Bronchial epithelial cell (primary cell): ENCODE measurements around the gene DUS2. TPM values are rescaled to one million over a fixed set of nuclear protein-coding genes. Genes with fewer than 3 reads are reported as not detected.

Experiments used
- DNase-seq: peaks from one replicate; pipeline ENCODE4 v3.0.0-alpha.2; 2010; ENCODE audit warnings: low read depth
- FAIRE-seq: peaks from 2 replicates; lab custom pipeline; 2011; peaks lifted over from hg19 to GRCh38; lab: Jason Lieb, UNC
- H3K27me3 ChIP-seq: 2 replicates; pipeline ENCODE4 v1.5.1; 2011; ENCODE audit warnings: low read length; ENCODE audit not compliant: control insufficient read depth, insufficient read depth
- H3K36me3 ChIP-seq: 2 replicates; pipeline ENCODE4 v1.5.1; 2011; ENCODE audit warnings: low read length; ENCODE audit not compliant: control insufficient read depth, insufficient read depth
- H3K4me3 ChIP-seq: 2 replicates; pipeline ENCODE4 v1.5.1; 2011; ENCODE audit warnings: mild to moderate bottlenecking, low read depth, low read length, control low read depth
- total RNA-seq: library from RNA; depleted of rRNA; stranded (reverse); fragments of >200 nt; gene quantifications from 2 replicates; pipeline ENCODE4 v1.2.1, GENCODE V29; 2014
- TF ChIP-seq, protein P1 (sequence below): IDR thresholded peaks from 2 replicates; pipeline ENCODE4 v1.5.1; 2011; ENCODE audit warnings: mild to moderate bottlenecking, moderate library complexity, low read length, control low read depth, inconsistent platforms; ENCODE audit not compliant: insufficient read depth, severe bottlenecking

The DUS2 gene
- total RNA-seq, 1 donor from 2014 or later: 23.7 TPM

GRCh38 chr16:68046106-68046505 lies 23.0 kb downstream of the DUS2 start:
- DNase-seq: no peak
- Histone ChIP-seq H3K27me3 (no peaks in the 10 kb centered on the region), H3K36me3 (peaks cover 3% of the 10 kb centered on the region), H3K4me3 (no peak overlapping the region)
- TF ChIP-seq, protein P1, sequence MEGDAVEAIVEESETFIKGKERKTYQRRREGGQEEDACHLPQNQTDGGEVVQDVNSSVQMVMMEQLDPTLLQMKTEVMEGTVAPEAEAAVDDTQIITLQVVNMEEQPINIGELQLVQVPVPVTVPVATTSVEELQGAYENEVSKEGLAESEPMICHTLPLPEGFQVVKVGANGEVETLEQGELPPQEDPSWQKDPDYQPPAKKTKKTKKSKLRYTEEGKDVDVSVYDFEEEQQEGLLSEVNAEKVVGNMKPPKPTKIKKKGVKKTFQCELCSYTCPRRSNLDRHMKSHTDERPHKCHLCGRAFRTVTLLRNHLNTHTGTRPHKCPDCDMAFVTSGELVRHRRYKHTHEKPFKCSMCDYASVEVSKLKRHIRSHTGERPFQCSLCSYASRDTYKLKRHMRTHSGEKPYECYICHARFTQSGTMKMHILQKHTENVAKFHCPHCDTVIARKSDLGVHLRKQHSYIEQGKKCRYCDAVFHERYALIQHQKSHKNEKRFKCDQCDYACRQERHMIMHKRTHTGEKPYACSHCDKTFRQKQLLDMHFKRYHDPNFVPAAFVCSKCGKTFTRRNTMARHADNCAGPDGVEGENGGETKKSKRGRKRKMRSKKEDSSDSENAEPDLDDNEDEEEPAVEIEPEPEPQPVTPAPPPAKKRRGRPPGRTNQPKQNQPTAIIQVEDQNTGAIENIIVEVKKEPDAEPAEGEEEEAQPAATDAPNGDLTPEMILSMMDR: no peak
- no peak for FAIRE-seq

DNA sequence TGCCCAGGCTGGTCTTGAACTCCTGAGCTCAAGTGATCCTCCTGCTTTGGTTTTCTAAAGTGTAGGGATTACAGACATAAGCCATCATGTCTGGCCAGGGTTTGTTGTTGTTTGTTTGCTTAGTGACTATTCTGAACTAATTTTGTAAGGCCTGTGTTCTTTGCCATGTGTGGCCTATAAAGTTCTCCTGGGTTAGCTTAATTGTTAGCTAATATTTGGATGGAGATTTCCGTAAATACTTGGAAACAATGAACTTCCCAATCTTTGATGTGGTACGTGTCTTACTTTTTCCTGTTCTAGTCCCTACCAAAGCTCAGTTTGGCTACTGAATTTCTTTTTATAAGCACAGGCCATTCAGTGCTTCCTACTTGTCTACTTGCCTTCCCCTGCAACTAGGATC lies 24.9 kb downstream of the DUS2 start:
- no peak for FAIRE-seq
- no peak overlapping the region for H3K4me3 ChIP-seq
- H3K27me3 ChIP-seq: no peaks in the 10 kb centered on the region
- H3K36me3 ChIP-seq: peaks cover 5% of the 10 kb centered on the region
- TF ChIP-seq, protein P1: no peak
- DNase-seq: no peak

- no peak for DNase-seq
- H3K36me3 ChIP-seq: peaks cover 9% of the 10 kb centered on the region
- TF ChIP-seq, protein P1: no peak
- H3K27me3 ChIP-seq: no peaks in the 10 kb centered on the region
- FAIRE-seq: no peak
- no peak overlapping the region for H3K4me3 ChIP-seq
Observed at GRCh38 chr16:68049449-68049848, 26.4 kb downstream of the DUS2 start.

GRCh38 chr16:68055395-68055794 lies 32.3 kb downstream of the DUS2 start:
- no peak for DNase-seq
- H3K4me3 ChIP-seq: no peak overlapping the region
- no peak for FAIRE-seq
- no peaks in the 10 kb centered on the region for H3K27me3 ChIP-seq
- peaks cover 7% of the 10 kb centered on the region for H3K36me3 ChIP-seq
- TF ChIP-seq, protein P1: no peak

DNA sequence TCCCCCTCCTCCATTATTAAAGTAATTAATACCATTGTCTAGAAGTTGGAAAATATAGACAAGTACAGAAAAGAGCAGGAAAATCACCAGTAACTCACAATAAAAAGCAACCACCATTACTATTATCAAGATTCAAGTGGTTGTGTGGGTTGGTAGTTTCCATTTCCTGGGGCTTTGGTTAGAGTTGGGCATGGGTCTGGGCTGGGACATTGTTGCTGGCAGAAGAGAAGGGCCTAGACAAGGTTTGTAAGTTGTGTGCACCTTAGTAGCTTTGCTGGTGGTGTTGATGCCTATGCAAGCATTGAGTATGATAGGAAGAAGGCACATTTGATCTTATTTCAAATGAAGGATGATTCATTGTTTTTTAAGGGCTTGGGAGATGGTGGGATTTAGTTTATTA lies 36.7 kb downstream of the DUS2 start:
- TF ChIP-seq, protein P1: no peak
- no peak for FAIRE-seq
- Histone ChIP-seq H3K27me3 (no peaks in the 10 kb centered on the region), H3K4me3 (no peak overlapping the region), H3K36me3 (peaks cover 6% of the 10 kb centered on the region)
- no peak for DNase-seq

- DNase-seq: no peak
- FAIRE-seq: no peak
- Histone ChIP-seq H3K27me3 (no peaks in the 10 kb centered on the region), H3K4me3 (no peak overlapping the region), H3K36me3 (peaks cover 8% of the 10 kb centered on the region)
- TF ChIP-seq, protein P1: no peak
Observed at GRCh38 chr16:68061396-68061795, 38.3 kb downstream of the DUS2 start.
